Measurements from ENCODE around the gene ERCC3. TPM values are rescaled to one million over a fixed set of nuclear protein-coding genes. Genes with fewer than 3 reads are reported as not detected.

The ERCC3 gene
- total RNA-seq, 2 experiments from 2014 or later: 40.0 to 44.0 TPM

- H3K4me3 Mint-ChIP-seq: no peak overlapping the region
- POLR2A ChIA-PET: no interaction called here
- no peak overlapping the region for H3K27ac Mint-ChIP-seq
- peaks cover 88% of the 10 kb centered on the region for H3K36me3 Mint-ChIP-seq (ENCODE audit: low read depth)
- no peak for TF ChIP-seq CTCF (IDR thresholded peaks at IDR 0.05)
- CTCF ChIA-PET: no interaction called here
- ATAC-seq (ENCODE audit: poor library complexity): no peak
- DNase-seq: no peak
- intact Hi-C loops (cut with DNase I, micrococcal nuclease): no loop called here
- no peak overlapping the region for H3K27ac ChIP-seq (ENCODE audit: low read depth in 1 of 2, low read length in 2 of 2)
- no peaks in the 10 kb centered on the region for H3K27me3 ChIP-seq (ENCODE audit: control insufficient read depth in 1 of 2, insufficient read depth in 2 of 2, low read length in 2 of 2)
- no peaks in the 10 kb centered on the region for H3K27me3 Mint-ChIP-seq
- peaks cover 49% of the 10 kb centered on the region for H3K36me3 ChIP-seq (ENCODE audit: insufficient read depth, low read length)
- no peak overlapping the region for H3K4me3 ChIP-seq (ENCODE audit: low read length)
- no peaks in the 10 kb centered on the region for H3K9me3 ChIP-seq (ENCODE audit: control insufficient read depth in 1 of 2, insufficient read depth in 1 of 2, low read length in 2 of 2)
- H3K4me1 Mint-ChIP-seq (ENCODE audit: low read depth): no peaks in the 10 kb centered on the region
- H3K9me3 Mint-ChIP-seq: no peaks in the 10 kb centered on the region
- no peaks in the 10 kb centered on the region for H3K4me1 ChIP-seq (ENCODE audit: insufficient read depth, low read length)
Observed at GRCh38 chr2:127261804-127262406, 32.0 kb downstream of the ERCC3 start.

- Mint-ChIP-seq H3K4me3 (no peak overlapping the region), H3K27ac (no peak overlapping the region), H3K9me3 (no peaks in the 10 kb centered on the region), H3K36me3 (ENCODE audit: low read depth) (peaks cover 86% of the 10 kb centered on the region), H3K27me3 (no peaks in the 10 kb centered on the region), H3K4me1 (ENCODE audit: low read depth) (no peaks in the 10 kb centered on the region)
- intact Hi-C loops (cut with DNase I, micrococcal nuclease): no loop called here
- ATAC-seq (ENCODE audit: poor library complexity): no peak
- no peak for DNase-seq
- H3K4me3 ChIP-seq (ENCODE audit: low read length): no peak overlapping the region
- H3K27ac ChIP-seq (ENCODE audit: low read depth in 1 of 2, low read length in 2 of 2): no peak overlapping the region
- POLR2A ChIA-PET: interaction anchor here (1.3 kb wide), 1 partner anchor 10 kb away, joined by 3 read pairs; no protein-coding TSS in a partner anchor
- TF ChIP-seq CTCF (IDR thresholded peaks at IDR 0.05): no peak
- CTCF ChIA-PET: no interaction called here
- no peaks in the 10 kb centered on the region for H3K27me3 ChIP-seq (ENCODE audit: control insufficient read depth in 1 of 2, insufficient read depth in 2 of 2, low read length in 2 of 2)
- H3K4me1 ChIP-seq (ENCODE audit: insufficient read depth, low read length): no peaks in the 10 kb centered on the region
- no peaks in the 10 kb centered on the region for H3K9me3 ChIP-seq (ENCODE audit: control insufficient read depth in 1 of 2, insufficient read depth in 1 of 2, low read length in 2 of 2)
- H3K36me3 ChIP-seq (ENCODE audit: insufficient read depth, low read length): peaks cover 58% of the 10 kb centered on the region
Observed at GRCh38 chr2:127259355-127259754, 34.6 kb downstream of the ERCC3 start.

- Mint-ChIP-seq H3K27me3 (no peaks in the 10 kb centered on the region), H3K4me1 (ENCODE audit: low read depth) (no peaks in the 10 kb centered on the region), H3K27ac (no peak overlapping the region), H3K9me3 (no peaks in the 10 kb centered on the region), H3K4me3 (no peak overlapping the region), H3K36me3 (ENCODE audit: low read depth) (peaks cover 68% of the 10 kb centered on the region)
- no peaks in the 10 kb centered on the region for H3K4me1 ChIP-seq (ENCODE audit: insufficient read depth, low read length)
- no peak for TF ChIP-seq CTCF (IDR thresholded peaks at IDR 0.05)
- H3K4me3 ChIP-seq (ENCODE audit: low read length): no peak overlapping the region
- ATAC-seq (ENCODE audit: poor library complexity) (no peak), DNase-seq (no peak)
- peaks cover 53% of the 10 kb centered on the region for H3K36me3 ChIP-seq (ENCODE audit: insufficient read depth, low read length)
- ChIA-PET POLR2A (no interaction called here), CTCF (no interaction called here)
- H3K27me3 ChIP-seq (ENCODE audit: control insufficient read depth in 1 of 2, insufficient read depth in 2 of 2, low read length in 2 of 2): no peaks in the 10 kb centered on the region
- no peaks in the 10 kb centered on the region for H3K9me3 ChIP-seq (ENCODE audit: control insufficient read depth in 1 of 2, insufficient read depth in 1 of 2, low read length in 2 of 2)
- no peak overlapping the region for H3K27ac ChIP-seq (ENCODE audit: low read depth in 1 of 2, low read length in 2 of 2)
- intact Hi-C loops (cut with DNase I, micrococcal nuclease): no loop called here
Observed at GRCh38 chr2:127256866-127257265, 37.1 kb downstream of the ERCC3 start.
